Measurements from ENCODE around the gene MAPK4. TPM values are rescaled to one million over a fixed set of nuclear protein-coding genes. Genes with fewer than 3 reads are reported as not detected.
"Not testable (repeated sequence)": the region's sequence is repeated elsewhere in the genome, so short reads cannot be mapped to it uniquely, and the experiment has no call there.

MAPK4 gene
- total and polyA plus RNA-seq, 3 donors from 2014 or later, result 9.3 to 18.1 (median 13.3) TPM

GRCh38 chr18:50606609-50607008 is 46.7 kb downstream of the MAPK4 start:
- intact Hi-C loops (cut with DNase I; ENCODE audit: low total_unique reads), result no loop called here
- no peak for DNase-seq
- H3K4me1 ChIP-seq, result peaks cover 13% of the 10 kb centered on the region
- H3K27me3 ChIP-seq, result no peaks in the 10 kb centered on the region
- H3K9me3 ChIP-seq, result no peaks in the 10 kb centered on the region
- no peaks in the 10 kb centered on the region for H3K36me3 ChIP-seq (ENCODE audit: low read depth, missing control alignments)
- 78 to 85% methylated on average over 5 of the region's 5 CpGs for WGBS, 2 donors
- no peak for TF ChIP-seq POLR2A (IDR thresholded peaks at IDR 0.05)
- TF ChIP-seq CTCF (IDR thresholded peaks at IDR 0.05), result no peak
- no peak overlapping the region for H3K27ac ChIP-seq
- H3K4me3 ChIP-seq, result no peak overlapping the region

GRCh38 chr18:50607378-50607926 is 47.6 kb downstream of the MAPK4 start:
- Histone ChIP-seq H3K27ac (no peak overlapping the region), H3K9me3 (no peaks in the 10 kb centered on the region), H3K36me3 (ENCODE audit: low read depth, missing control alignments) (no peaks in the 10 kb centered on the region), H3K4me3 (no peak overlapping the region), H3K27me3 (no peaks in the 10 kb centered on the region), H3K4me1 (peaks cover 21% of the 10 kb centered on the region)
- intact Hi-C loops (cut with DNase I; ENCODE audit: low total_unique reads), result no loop called here
- DNase-seq, result no peak
- 74 to 87% methylated on average over 5 of the region's 5 CpGs for WGBS, 2 donors
- TF ChIP-seq CTCF (IDR thresholded peaks at IDR 0.05) (no peak), POLR2A (IDR thresholded peaks at IDR 0.05) (no peak)

- H3K4me3 ChIP-seq; H3K9me3 ChIP-seq; H3K27me3 ChIP-seq; H3K36me3 ChIP-seq (ENCODE audit: low read depth, missing control alignments); intact Hi-C loops (cut with DNase I; ENCODE audit: low total_unique reads); DNase-seq: not testable (repeated sequence)
- H3K4me1 ChIP-seq, result peaks cover 21% of the 10 kb centered on the region
- 86 to 87% methylated on average over 7 to 26 of the region's 26 CpGs for WGBS, 2 donors
- H3K27ac ChIP-seq, result peak overlapping the region in 1 of 2 donors; percentile 79
Measured at GRCh38 chr18:50609171-50609570, 49.3 kb downstream of the MAPK4 start.

- TF ChIP-seq POLR2A (IDR thresholded peaks at IDR 0.05), result no peak
- peak in 1 of 3 experiments; percentile 17 for TF ChIP-seq CTCF (IDR thresholded peaks at IDR 0.05)
- Histone ChIP-seq H3K27me3 (no peaks in the 10 kb centered on the region), H3K36me3 (ENCODE audit: low read depth, missing control alignments) (no peaks in the 10 kb centered on the region), H3K4me1 (peaks cover 24% of the 10 kb centered on the region), H3K4me3 (no peak overlapping the region), H3K27ac (peak overlapping the region; percentile 67 to 79), H3K9me3 (no peaks in the 10 kb centered on the region)
- 77 to 80% methylated on average over 4 of the region's 4 CpGs for WGBS, 2 donors
- DNase-seq, result peak; percentile 28
- intact Hi-C loops (cut with DNase I; ENCODE audit: low total_unique reads), result no loop called here
Measured at GRCh38 chr18:50610349-50610748, 50.5 kb downstream of the MAPK4 start.

GRCh38 chr18:50611529-50611941 is 51.6 kb downstream of the MAPK4 start:
- H3K4me1 ChIP-seq, result peaks cover 24% of the 10 kb centered on the region
- peak overlapping the region; percentile 68 to 79 for H3K27ac ChIP-seq
- no peaks in the 10 kb centered on the region for H3K9me3 ChIP-seq
- intact Hi-C loops (cut with DNase I; ENCODE audit: low total_unique reads), result no loop called here
- DNase-seq, result peak; percentile 93
- H3K36me3 ChIP-seq (ENCODE audit: low read depth, missing control alignments), result no peaks in the 10 kb centered on the region
- H3K27me3 ChIP-seq, result no peaks in the 10 kb centered on the region
- TF ChIP-seq POLR2A (IDR thresholded peaks at IDR 0.05) (no peak), CTCF (IDR thresholded peaks at IDR 0.05) (no peak)
- H3K4me3 ChIP-seq, result no peak overlapping the region
- 47 to 72% methylated on average over 5 of the region's 5 CpGs for WGBS, 2 donors

Data from testis (tissue), 3 donors.